NCI-H69 (cell line): ENCODE measurements around the gene KCNJ10.

Experiments used
- DNase-seq: peaks from one replicate; lab custom pipeline; 2025; lab: John Stamatoyannopoulos, UW

The KCNJ10 gene

GRCh38 chr1:160083968-160084770 is 14.2 kb upstream of the KCNJ10 start:
- peak; percentile 94 for DNase-seq

- DNase-seq: no peak
These were observed 13.0 kb upstream of the KCNJ10 start for GRCh38 chr1:160082926-160083325.

- DNase-seq: no peak
These were observed 12.5 kb upstream of the KCNJ10 start for GRCh38 chr1:160082487-160082886.

GRCh38 chr1:160081261-160081936 is 11.4 kb upstream of the KCNJ10 start, which contains the start of gene KCNJ9:
Gene KCNJ9 (plus strand): TSS chr1:160081538. CDS start chr1:160084031, 2,493 bp downstream.
- DNase-seq: peak; percentile 64

GRCh38 chr1:160080381-160081100 is 10.6 kb upstream of the KCNJ10 start:
- peak; percentile 67 for DNase-seq

GRCh38 chr1:160079448-160079847 is 9.5 kb upstream of the KCNJ10 start:
- DNase-seq: no peak

GRCh38 chr1:160078512-160079195 is 8.7 kb upstream of the KCNJ10 start:
- peak; percentile 66 for DNase-seq

- DNase-seq: peak; percentile 9
These were observed 7.5 kb upstream of the KCNJ10 start for GRCh38 chr1:160077486-160077885.

- no peak for DNase-seq
These were observed 6.3 kb upstream of the KCNJ10 start for GRCh38 chr1:160076295-160076694.

GRCh38 chr1:160075836-160076235 is 5.9 kb upstream of the KCNJ10 start:
- no peak for DNase-seq

GRCh38 chr1:160074865-160075264 is 4.9 kb upstream of the KCNJ10 start:
- no peak for DNase-seq

- no peak for DNase-seq
These were observed 1.3 kb upstream of the KCNJ10 start for GRCh38 chr1:160071289-160071688.

GRCh38 chr1:160070243-160071163 is 543 bp upstream of the KCNJ10 start:
- DNase-seq: peak; percentile 89

GRCh38 chr1:160068225-160068624 is 1.7 kb downstream of the KCNJ10 start:
- no peak for DNase-seq

GRCh38 chr1:160066829-160067745 is 2.9 kb downstream of the KCNJ10 start:
- DNase-seq: no peak

GRCh38 chr1:160064746-160065145 is 5.2 kb downstream of the KCNJ10 start:
- no peak for DNase-seq

GRCh38 chr1:160064164-160064563 is 5.8 kb downstream of the KCNJ10 start:
- DNase-seq: no peak

GRCh38 chr1:160063176-160063575 is 6.8 kb downstream of the KCNJ10 start:
- DNase-seq: no peak

- no peak for DNase-seq
These were observed 7.8 kb downstream of the KCNJ10 start for GRCh38 chr1:160062230-160062532.
